ENCODE measurements around the gene FAIM2.
A peak's percentile ranks its signal among the peaks of the same experiment; 100 is the strongest.

Gene FAIM2

GRCh38 chr12:49917166-49917787, 13.6 kb upstream of the FAIM2 start:
- no peak for DNase-seq

GRCh38 chr12:49916129-49916919, 12.6 kb upstream of the FAIM2 start:
- no peak for DNase-seq

- no peak for DNase-seq
These were observed 8.9 kb upstream of the FAIM2 start for GRCh38 chr12:49912345-49913255.

DNA sequence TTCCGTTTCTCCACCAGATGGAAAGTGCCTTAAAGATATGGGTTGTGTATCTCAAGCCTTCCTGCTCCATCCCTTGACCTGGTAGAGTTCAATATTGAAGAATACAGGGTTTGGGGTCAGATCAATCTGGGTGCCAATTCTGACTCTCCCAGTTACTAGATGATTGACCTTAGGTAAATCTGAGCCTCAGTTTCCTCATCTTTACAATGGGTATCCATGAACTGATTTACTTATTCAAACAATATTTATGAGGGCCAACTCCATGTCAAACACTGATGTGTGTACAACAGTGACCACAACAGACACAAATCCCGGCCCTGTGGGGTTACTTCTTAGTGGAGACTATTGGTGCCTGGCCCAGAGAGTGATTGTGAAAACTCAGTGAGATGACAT, 7.5 kb upstream of the FAIM2 start:
- DNase-seq = no peak

GRCh38 chr12:49910331-49911212, 6.9 kb upstream of the FAIM2 start:
- DNase-seq = no peak

DNA sequence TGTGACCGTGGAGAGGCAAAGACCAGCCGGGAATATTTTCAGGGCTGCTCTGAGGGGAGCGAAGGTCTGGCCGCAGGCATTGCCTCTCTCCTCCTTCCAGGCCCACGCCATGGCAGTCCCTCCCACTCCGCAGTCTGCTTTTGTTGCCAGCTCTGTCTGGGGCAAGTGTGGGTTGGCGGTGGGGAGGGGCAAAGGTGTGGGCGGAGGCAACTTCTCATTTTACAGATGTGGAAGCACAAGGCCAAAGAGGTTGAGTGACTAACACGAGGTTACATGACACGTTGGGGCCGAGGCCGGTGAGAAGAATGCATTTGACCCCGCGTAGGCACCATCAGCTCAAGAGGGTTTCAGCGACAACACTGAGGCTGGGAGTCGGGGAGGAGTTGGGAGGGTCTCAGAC, 6.1 kb upstream of the FAIM2 start:
- peak; percentile 31 to 75 for DNase-seq

DNA sequence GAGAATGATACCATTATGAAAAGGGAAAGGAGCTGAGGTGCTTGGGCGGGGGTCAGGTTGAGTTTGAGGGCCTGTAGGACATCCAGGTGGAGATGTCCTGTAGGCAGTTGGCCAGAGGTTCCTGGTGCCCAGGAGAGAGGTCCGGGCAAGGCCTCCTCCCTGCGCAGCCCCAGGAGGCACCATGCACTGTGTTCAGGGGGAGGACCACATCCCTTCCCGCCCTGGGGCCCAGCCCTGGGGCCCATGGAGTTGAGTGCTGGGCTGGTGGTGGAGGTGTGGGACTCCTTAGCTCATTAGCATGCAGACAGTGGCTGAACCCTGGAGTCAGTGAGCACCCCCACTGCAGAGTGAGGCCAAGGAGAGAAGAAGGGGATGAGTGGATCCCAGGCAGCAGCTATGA, 5.7 kb upstream of the FAIM2 start:
- no peak for DNase-seq

- DNase-seq = no peak
These were observed 3.7 kb upstream of the FAIM2 start for GRCh38 chr12:49907352-49907751.

DNA sequence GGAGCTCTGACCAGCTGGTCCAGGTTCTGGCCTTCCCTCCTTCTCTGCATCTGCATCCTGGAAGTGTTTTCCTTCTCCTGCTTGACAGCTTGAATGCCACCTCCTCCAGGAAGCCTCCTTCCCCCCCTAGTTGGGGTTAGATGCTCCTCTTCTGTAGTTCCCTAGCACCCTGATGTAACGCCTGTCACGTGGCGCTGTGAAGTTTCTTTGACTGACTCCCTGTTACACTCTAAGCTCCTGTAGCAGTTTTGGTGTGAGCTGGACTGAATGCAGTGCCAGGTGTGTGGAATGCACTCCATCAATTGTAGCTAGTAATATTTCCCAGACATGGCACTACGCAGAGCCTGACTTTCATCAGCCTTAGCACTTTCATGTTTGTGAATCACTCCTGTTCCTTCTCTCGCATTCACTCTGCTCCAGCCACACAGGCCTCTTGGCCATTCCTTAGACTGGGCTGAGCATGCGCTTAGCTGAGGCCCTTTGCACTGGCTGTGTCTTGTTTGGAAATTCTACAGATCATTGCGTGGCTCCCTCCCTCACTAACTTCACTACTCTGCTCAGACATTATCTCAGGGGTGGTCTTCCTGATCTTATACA, 2.1 kb upstream of the FAIM2 start:
- DNase-seq = no peak

DNA sequence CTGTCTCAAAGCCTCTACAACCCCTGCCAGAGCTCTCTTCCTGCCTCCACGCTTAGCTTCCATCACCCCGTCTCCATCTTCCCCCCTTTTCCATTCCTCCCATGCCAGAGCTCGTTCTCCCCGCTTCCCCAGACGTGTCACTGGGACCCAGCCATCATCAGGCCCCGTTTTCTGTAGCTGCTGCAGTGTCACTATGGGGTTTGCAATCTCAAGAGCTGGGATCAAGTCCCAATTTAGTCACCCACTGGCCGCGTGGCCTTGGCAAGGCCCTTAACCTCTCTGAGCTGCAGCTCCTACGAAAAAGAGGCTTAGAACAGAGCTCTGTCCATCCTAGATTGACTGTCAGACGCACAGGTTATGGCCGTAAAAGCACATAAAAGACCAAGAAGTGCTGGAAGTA, 901 bp upstream of the FAIM2 start:
- no peak for DNase-seq

GRCh38 chr12:49903351-49903699, 375 bp downstream of the FAIM2 start:
- no peak for DNase-seq

DNA sequence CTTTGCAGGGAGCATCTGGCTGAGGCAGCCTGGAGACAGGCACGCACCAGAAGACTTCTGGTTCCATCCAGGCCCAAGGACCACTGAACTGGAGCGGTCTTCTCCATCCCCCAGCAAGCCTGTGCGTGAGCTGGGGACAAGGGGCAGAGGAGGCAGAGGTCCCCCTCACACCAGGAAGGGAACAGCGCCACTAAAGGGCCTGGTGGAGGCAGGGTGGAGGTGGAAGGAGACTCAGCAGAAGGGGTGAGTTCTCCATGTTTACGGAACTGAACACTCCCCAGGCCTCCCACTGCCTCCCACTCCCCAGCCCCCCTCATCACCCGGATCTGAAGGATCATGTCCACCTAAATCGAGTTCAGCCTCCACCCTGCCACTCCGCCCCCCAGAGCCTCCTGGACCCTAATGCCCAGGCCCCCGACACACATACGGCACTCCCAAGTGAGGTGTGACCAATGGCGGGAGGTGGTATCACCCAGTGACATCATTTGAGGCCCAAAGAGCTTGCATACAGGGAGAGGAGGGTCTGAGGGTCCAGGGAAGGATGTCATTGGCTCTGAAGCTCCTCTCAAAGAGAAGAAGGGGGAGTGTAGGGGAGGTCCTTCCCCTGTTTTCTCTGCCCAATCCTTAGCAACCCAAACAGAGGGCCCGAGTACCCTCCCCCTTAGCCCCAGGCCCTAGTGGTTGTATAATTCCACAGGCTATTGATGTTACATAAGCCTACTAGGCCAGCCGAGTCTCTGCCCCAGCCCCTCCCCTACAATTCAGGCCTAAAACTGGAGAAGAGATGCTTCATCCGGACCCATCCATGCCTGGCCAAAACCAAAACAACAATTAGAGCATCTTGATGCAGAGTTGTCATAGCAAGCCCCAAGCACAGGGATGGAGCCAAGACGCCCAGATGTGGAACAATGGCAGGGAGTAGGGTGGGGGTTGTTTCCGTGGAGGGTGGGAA, 1.0 kb downstream of the FAIM2 start:
- DNase-seq = no peak

DNA sequence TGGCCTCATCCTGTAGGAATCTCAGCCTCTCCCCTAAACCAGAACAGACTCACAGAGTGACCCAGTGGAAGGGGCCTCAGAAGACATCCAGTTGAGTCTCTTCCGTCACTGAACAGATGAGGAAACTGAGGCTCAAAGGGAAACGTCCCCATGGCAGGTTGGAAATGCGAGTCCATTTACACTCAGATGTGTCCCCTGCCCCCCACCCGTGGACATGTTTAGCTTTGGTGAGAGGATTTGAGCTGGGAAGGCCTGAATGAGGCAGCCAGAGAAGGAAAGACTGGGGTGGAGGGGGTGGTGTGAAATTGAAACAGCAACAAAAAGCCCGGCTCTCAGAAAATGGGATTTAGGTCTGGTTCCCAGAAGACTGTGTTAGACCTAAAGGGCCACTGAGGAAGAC, 1.7 kb downstream of the FAIM2 start:
- no peak for DNase-seq

DNA sequence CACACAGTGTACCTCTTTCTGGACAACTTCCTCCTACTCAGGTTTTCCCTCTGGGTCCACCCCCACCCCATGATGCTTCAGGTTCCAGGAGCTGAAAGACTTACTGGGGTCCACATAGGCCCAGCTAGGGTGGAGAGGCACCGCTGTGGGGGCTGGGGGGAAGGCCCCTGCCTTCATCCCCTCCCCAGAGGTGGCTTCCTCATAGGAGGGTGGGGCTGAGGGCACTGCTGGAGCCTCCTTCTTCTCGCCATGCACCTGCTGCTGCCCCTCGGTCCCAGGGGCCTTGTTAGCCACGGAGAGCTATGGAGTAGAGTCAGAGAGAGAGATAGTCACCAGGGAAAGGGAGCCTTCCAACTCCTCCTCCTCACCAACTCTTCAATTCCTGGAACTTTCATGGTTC, 2.7 kb downstream of the FAIM2 start:
- DNase-seq = peak in 1 of 2 experiments; percentile 25

- no peak for DNase-seq
These were observed 3.3 kb downstream of the FAIM2 start for GRCh38 chr12:49900371-49900770.

DNA sequence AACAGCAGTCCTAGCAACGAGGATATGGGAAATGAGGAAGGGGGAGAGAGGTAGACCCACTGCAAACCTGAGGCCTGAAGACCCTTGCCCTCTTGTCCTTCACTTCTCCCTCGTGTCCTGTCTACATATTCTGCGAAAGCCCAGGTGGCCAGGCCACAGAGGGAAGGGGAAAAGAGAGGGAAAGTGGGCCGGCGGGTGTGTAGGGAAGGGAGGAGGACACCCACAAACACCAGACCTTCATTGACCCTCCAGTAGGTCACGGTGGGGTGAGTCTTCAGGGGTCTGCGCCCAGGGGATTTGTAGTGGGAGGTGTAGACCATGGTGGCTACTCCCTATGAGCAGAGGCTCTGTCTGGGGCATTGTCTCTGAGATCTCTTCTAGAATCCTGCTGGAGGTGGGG, 3.8 kb downstream of the FAIM2 start:
- DNase-seq = no peak

- DNase-seq = no peak
These were observed 4.3 kb downstream of the FAIM2 start for GRCh38 chr12:49899286-49899843.

GRCh38 chr12:49897276-49897675, 6.4 kb downstream of the FAIM2 start:
- DNase-seq = no peak

DNA sequence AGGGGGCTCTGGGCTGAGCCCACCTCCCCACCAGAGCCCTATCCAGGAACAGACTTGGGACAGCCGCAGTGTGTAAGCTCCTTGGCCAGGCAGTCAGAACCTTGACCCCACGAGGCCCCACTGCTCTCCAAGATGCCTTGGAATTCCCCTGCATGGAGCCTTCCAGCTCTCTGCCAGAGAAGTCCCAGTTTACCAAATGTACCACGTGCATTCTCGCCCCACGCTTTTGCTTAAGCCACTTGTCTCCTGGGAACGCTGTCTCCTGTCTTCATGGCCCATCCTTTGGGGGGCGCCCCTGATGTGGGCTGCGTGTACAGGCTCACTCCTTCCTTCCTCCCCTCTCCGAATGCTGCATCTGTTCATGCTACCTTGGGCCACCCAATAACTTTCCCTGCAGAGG, 7.9 kb downstream of the FAIM2 start:
- no peak for DNase-seq

DNA sequence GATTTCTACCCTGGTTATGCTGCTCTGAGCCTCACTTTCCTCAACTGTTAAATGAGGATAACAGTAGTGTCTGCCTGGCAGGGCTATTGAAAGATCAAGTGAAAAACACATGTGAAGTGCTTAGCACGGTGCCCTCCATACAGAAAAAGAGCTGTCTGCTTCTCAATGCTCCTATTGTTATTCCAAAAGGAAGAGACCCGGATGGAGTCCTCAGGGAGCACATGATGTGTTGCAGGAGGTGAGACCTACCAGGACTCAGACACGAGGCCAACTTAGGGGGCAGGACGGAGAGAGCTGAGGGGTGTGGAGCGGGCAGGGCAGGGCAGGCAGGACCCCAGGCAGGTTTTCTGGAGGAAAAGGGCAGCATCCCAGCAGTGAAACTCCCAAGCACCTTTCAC, 8.9 kb downstream of the FAIM2 start:
- peak in 1 of 2 experiments; percentile 12 for DNase-seq
